K562 (cell line): Measurements from ENCODE around the gene ATF5. TPM values are rescaled to one million over a fixed set of nuclear protein-coding genes. Genes with fewer than 3 reads are reported as not detected.
A peak's percentile ranks its signal among the peaks of the same experiment; 100 is the strongest.

Source experiments
- ATAC-seq: fragments of 200-7000 bp; cut with Tn5 transposase; 3 replicates; pipeline ENCODE4 v1.9.1; 2020; ENCODE audit warnings: moderate library complexity
- BruUV-seq: library from RNA; stranded (reverse); fragments of 400-500 nt; replicated peaks from 2 replicates; lab custom pipeline; 2021; lab: Mats Ljungman, UMichigan
- CTCF ChIA-PET: fragments of 300-600 bp; formaldehyde crosslinking; extraction: SDS; loops from one replicate; lab custom pipeline; 2021; ENCODE audit warnings: low intra/inter-chr PET ratio; lab: Yijun Ruan, JAX
- POLR2A ChIA-PET: fragments of 300-600, 350-650 bp; sonication (Branson Sonifier 250); formaldehyde crosslinking; extraction: SDS; loops from one replicate; lab custom pipeline; 2021; ENCODE audit warnings: antibody characterized with exemption, inconsistent platforms; lab: Yijun Ruan, JAX
- DNase-seq, 4 experiments: peaks; one replicate each; pipeline versions ENCODE4 v3.0.0 to v3.0.0-alpha.2; 2011 to 2018; ENCODE audit warnings: low spot score in 3 of 4, mixed read lengths in 3 of 4; ENCODE audit errors: extremely low read depth in 1 of 4
- FAIRE-seq: peaks from 2 replicates; lab custom pipeline; 2011; peaks lifted over from hg19 to GRCh38; lab: Jason Lieb, UNC
- H2AFZ ChIP-seq: 2 replicates; pipeline ENCODE4 v1.6.0; 2011; ENCODE audit warnings: low read depth, low read length, control low read depth, inconsistent platforms
- H3K27ac ChIP-seq: fragments of 200-600 bp; 3 replicates; pipeline ENCODE4 v1.8.0; 2011; ENCODE audit warnings: low read depth, mild to moderate bottlenecking, control low read depth, inconsistent platforms, low read length, moderate library complexity, mixed read lengths; ENCODE audit errors: extremely low read depth
- H3K27me3 ChIP-seq, 2 experiments: fragments of 300-600 bp in 1 of 2; 2 replicates in 1 of 2; 3 replicates in 1 of 2; pipeline versions ENCODE4 v1.6.0 to v1.8.0; 2011; ENCODE audit warnings: inconsistent platforms in 2 of 2, low read length in 2 of 2, mild to moderate bottlenecking in 1 of 2, mixed read lengths in 1 of 2, moderate library complexity in 1 of 2; ENCODE audit not compliant: control insufficient read depth in 2 of 2, insufficient read depth in 2 of 2
- H3K36me3 ChIP-seq: fragments of 300-600 bp; 3 replicates; pipeline ENCODE4 v1.8.0; 2011; ENCODE audit warnings: mild to moderate bottlenecking, low read length, inconsistent platforms; ENCODE audit not compliant: control insufficient read depth, insufficient read depth
- H3K4me1 ChIP-seq, 2 experiments: fragments of 200-600 bp in 1 of 2; replicated peaks in 1 of 2; 2 replicates in 1 of 2; 3 replicates in 1 of 2; pipeline versions ENCODE4 v1.5.1 to v1.8.0; 2011; ENCODE audit warnings: inconsistent platforms in 2 of 2, low read length in 2 of 2, mild to moderate bottlenecking in 1 of 2, mixed read lengths in 1 of 2, moderate library complexity in 1 of 2; ENCODE audit not compliant: control insufficient read depth in 2 of 2, insufficient read depth in 2 of 2
- H3K4me2 ChIP-seq: 2 replicates; pipeline ENCODE4 v1.6.1; 2011; ENCODE audit warnings: low read length, control low read depth, inconsistent platforms, mixed read lengths; ENCODE audit not compliant: insufficient read depth
- H3K4me3 ChIP-seq: fragments of 200-600 bp; sonication (generic), shearing (Covaris generic); 2 replicates; pipeline ENCODE4 v1.5.1; 2016; ENCODE audit warnings: control low read depth, inconsistent platforms
- H3K79me2 ChIP-seq: fragments of 200-600 bp; 3 replicates; pipeline ENCODE4 v1.8.0; 2011; ENCODE audit warnings: low read length, inconsistent platforms; ENCODE audit not compliant: control insufficient read depth, insufficient read depth
- H3K9ac ChIP-seq, 2 experiments: 2 replicates each; pipeline versions ENCODE4 v1.6.0 to v1.6.1; 2011; ENCODE audit warnings: low read depth in 2 of 2, low read length in 2 of 2, control low read depth in 1 of 2, inconsistent platforms in 1 of 2, mild to moderate bottlenecking in 1 of 2, mixed read lengths in 1 of 2; ENCODE audit not compliant: insufficient read depth in 1 of 2
- H3K9me1 ChIP-seq: one replicate; pipeline ENCODE4 v1.6.0; 2011; ENCODE audit warnings: inconsistent platforms, mild to moderate bottlenecking, low read length, moderate library complexity; ENCODE audit not compliant: control insufficient read depth, insufficient read depth
- H3K9me3 ChIP-seq: replicated peaks from 2 replicates; pipeline ENCODE4 v1.5.1; 2011; ENCODE audit warnings: low read depth, low read length, inconsistent platforms; ENCODE audit not compliant: control insufficient read depth, insufficient read depth
- H4K20me1 ChIP-seq: replicated peaks from 2 replicates; pipeline ENCODE4 v1.6.1; 2011; ENCODE audit warnings: low read length, inconsistent platforms, mixed read lengths; ENCODE audit not compliant: control insufficient read depth, insufficient read depth
- CBX2 ChIP-seq: fragments of 200-600 bp; sonication (generic); IDR thresholded peaks from one replicate; pipeline ENCODE4 v1.6.1; 2012; ENCODE audit warnings: mild to moderate bottlenecking, low read length, inconsistent platforms; ENCODE audit not compliant: insufficient read depth, poor library complexity, severe bottlenecking
- FIP1L1 ChIP-seq: fragments of 200-400 bp; formaldehyde crosslinking; IDR thresholded peaks from 2 replicates; pipeline ENCODE4 v1.6.1; 2018; ENCODE audit warnings: mild to moderate bottlenecking, low read depth, low read length; ENCODE audit not compliant: poor library complexity, severe bottlenecking
- RCOR1 ChIP-seq, 2 experiments: IDR thresholded peaks; 2 replicates each; pipeline ENCODE4 v1.6.1; 2012; ENCODE audit warnings: low read depth in 2 of 2, low read length in 2 of 2, borderline replicate concordance in 1 of 2, improper control_type of control experiment in 1 of 2
- RFX1 ChIP-seq: fragments of 450-650 bp; IDR thresholded peaks from 2 replicates; pipeline ENCODE4 v1.6.1; 2016; ENCODE audit warnings: mild to moderate bottlenecking, moderate library complexity
- XRCC4 ChIP-seq: IDR thresholded peaks from one replicate; pipeline ENCODE4 v1.6.1; 2011; ENCODE audit not compliant: insufficient read depth, insufficient read length; ENCODE audit errors: extremely low read depth
- ZNF24 ChIP-seq: fragments of 450-650 bp; IDR thresholded peaks from 2 replicates; pipeline ENCODE4 v1.6.1; 2016
- WGBS: fragments of 100-300 bp; shearing (Covaris generic); methylation state at CpG from one replicate; pipeline ENCODE4 v1.1.6; 2016; ENCODE audit warnings: low coverage, mixed read lengths; ENCODE audit not compliant: insufficient coverage; ENCODE audit errors: missing lambda C conversion rate; 5-methylcytosine and 5-hydroxymethylcytosine counted together
- in situ Hi-C: fragments of 300-500 bp; cut with MboI; formaldehyde crosslinking; loops from 4 replicates; pipeline ENCODE4 v1.15.0; 2018; ENCODE audit warnings: inconsistent platforms, mixed read lengths
- intact Hi-C: fragments of 100-400 bp; cut with micrococcal nuclease; formaldehyde crosslinking; loops from 2 replicates; pipeline ENCODE4 v1.14.2; 2022
- polyA plus RNA-seq, 8 experiments: library from polyadenylated mRNA; depleted of rRNA in 4 of 8; stranded (reverse) in 5 of 8; unstranded in 3 of 8; fragments of >200 nt; fragmentation: Nextera tagmentation in 2 of 8; fragmentation: Illumina TruSeq in 1 of 8; extraction: Ambion mirVana in 2 of 8; extraction: Trizol in 1 of 8; gene quantifications; 2 replicates each; pipeline versions ENCODE4 v1.2.1 to v1.2.3, GENCODE V29; 2011 to 2014; ENCODE audit warnings: inconsistent platforms in 1 of 8, missing spikeins in 1 of 8
- total RNA-seq, 7 experiments: library from RNA; depleted of rRNA in 6 of 7; stranded (reverse); fragments of >200 nt in 6 of 7; fragmentation: Illumina TruSeq in 2 of 7; extraction: Trizol in 2 of 7; gene quantifications; 2 replicates each; pipeline versions ENCODE4 v1.2.1 to v1.2.3, GENCODE V29; 2011 to 2021; ENCODE audit warnings: low replicate concordance in 1 of 7

The ATF5 gene
- total and polyA plus RNA-seq, 9 of the 15 experiments (the other 6 are each of a cell fraction or from before 2014, with no cell fraction given), result 3.0 to 57.6 (median 11.1) TPM

DNA sequence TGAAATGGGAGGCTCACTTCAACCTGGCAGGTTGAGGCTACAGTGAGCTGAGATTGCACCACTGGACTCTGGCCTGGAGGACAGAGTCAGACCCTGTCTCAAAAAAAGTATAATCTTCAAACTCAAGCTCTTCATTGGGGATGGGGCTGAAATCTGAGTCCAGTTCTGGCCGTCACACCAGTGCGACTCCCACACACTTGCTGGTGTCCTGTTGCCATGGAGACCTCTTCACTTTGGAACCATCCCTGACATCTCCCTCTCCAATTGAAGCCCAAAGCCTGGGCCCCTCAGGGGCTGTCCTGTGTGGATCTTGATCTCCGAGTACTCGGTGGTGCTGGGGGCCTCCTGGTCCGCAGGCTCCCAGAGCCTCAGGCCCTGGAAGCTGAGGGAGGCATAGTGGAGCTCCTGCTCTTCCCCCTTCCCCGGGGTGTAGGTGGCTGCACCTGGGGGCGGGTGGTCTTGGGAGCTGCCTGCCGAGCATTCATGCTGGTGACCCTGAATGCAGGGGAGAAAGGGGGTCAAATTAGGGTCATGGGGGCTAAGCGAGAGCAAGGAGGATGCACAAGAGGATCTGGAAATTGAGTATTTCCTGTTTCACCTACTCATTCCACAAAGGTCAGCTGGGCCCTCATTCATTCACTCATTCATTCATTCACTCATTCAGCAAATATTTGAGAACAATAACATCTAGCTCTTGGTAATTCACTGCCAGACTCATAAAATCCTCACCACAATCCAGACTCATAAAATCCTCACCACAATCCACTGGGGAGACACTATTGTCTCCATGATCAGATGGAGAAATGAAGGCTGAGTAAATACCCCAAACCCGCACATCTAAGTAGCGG lies 21.0 kb downstream of the ATF5 start:
- intact Hi-C loops, result no loop called here
- TF ChIP-seq ZNF24 (peak; percentile 85), RCOR1 (IDR thresholded peaks at IDR 0.05; ENCODE audit: borderline replicate concordance in 1 of 2, low read depth in 2 of 2, low read length in 2 of 2) (peak in 1 of 2 experiments; percentile 20; a peak in 1 of 4 replicates), RFX1 (peak; percentile 82), FIP1L1 (no peak), CBX2 (no peak), XRCC4 (no peak)
- H3K9ac ChIP-seq, result peak overlapping the region in 1 of 2 experiments; percentile 4; a peak in 1 of 4 replicates
- H3K36me3 ChIP-seq, result no peaks in the 10 kb centered on the region
- no peaks in the 10 kb centered on the region for H3K9me1 ChIP-seq
- no peaks in the 10 kb centered on the region for H4K20me1 ChIP-seq
- ATAC-seq (no peak), FAIRE-seq (no peak), DNase-seq (peak in 1 of 4 experiments; percentile 16)
- H3K27me3 ChIP-seq, result peaks cover 3 to 4% of the 10 kb centered on the region in 2 experiments; a peak in 3 of 5 replicates
- ChIA-PET CTCF (no interaction called here), POLR2A (no interaction called here)
- no TSS peak for BruUV-seq
- H3K79me2 ChIP-seq, result no peaks in the 10 kb centered on the region
- H3K4me1 ChIP-seq, result peaks cover 12% of the 10 kb centered on the region in 2 experiments; a peak in 4 of 5 replicates
- no peak overlapping the region for H3K4me3 ChIP-seq
- 9% methylated on average over 8 of the region's 11 CpGs for WGBS
- no peak overlapping the region for H3K27ac ChIP-seq
- no peak overlapping the region for H3K4me2 ChIP-seq
- no peaks in the 10 kb centered on the region for H3K9me3 ChIP-seq
- H2AFZ ChIP-seq, result no peak overlapping the region
- in situ Hi-C loops, result no loop called here
